AG08396 (cell line): ENCODE data around the gene MSH2.
A peak's percentile ranks its signal among the peaks of the same experiment; 100 is the strongest.
"Not testable (repeated sequence)": the region's sequence is repeated elsewhere in the genome, so short reads cannot be mapped to it uniquely, and the experiment has no call there.

ENCODE experiments used
- DNase-seq: peaks from one replicate; pipeline ENCODE4 v3.0.0; 2012; ENCODE audit warnings: low spot score, mixed read lengths

Gene MSH2

DNA sequence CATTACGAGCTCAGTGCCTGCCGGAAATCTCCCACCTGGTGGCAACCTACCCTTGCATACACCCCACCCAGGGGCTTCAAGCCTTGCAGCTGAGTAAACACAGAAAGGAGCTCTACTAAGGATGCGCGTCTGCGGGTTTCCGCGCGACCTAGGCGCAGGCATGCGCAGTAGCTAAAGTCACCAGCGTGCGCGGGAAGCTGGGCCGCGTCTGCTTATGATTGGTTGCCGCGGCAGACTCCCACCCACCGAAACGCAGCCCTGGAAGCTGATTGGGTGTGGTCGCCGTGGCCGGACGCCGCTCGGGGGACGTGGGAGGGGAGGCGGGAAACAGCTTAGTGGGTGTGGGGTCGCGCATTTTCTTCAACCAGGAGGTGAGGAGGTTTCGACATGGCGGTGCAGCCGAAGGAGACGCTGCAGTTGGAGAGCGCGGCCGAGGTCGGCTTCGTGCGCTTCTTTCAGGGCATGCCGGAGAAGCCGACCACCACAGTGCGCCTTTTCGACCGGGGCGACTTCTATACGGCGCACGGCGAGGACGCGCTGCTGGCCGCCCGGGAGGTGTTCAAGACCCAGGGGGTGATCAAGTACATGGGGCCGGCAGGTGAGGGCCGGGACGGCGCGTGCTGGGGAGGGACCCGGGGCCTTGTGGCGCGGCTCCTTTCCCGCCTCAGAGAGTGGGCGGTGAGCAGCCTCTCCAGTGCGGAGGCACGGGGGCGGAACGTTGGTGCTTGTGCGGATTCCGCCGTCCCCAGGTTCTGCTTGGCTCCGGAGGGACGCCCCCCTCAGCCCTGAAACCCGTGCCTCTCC lies at the start of gene MSH2:
Gene MSH2, plus strand, starts transcription at position 352 of the 804 bp plus-strand sequence. Its CDS starts 36 bp downstream, at position 388.
- peak; percentile 99 for DNase-seq

DNA sequence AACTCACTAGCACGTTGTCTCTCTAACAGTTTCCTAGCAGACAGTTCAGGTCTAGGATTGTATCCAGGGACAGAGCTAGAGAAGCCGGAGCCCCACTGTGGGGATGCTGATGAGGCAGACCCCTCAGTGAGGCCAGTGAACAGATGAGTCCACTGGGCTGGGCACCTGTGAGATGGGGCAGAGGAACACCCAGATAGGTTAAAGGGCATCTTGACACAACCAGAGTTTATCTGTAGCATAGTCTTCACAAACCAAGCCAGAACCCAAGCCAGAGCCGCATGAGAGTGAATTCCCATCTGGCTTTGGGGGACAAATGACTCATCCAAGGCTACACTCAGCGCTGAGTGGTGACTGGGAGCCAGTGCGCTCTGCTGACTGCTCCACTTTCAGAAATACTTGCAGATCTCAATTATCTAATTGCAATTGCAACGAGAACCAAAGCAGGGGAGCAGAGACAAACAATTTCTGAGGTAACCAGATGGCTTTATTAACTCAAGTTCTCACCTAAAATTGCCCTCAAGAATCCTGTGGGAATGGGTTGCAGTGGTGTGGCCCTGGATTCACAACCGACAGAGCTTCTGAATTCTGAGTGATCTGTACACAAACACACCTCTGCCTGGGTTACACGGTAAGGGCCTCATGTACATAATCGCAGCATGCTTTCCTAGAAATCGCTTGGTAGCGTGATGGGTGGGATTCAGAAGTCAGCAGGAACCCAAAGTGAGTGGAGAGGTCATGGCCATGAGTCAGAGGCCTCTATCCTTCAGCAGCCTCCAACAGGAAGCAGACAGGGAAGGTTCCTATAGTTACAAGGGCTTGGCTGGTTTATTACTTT lies 48.7 kb upstream of the MSH2 start:
- no peak for DNase-seq

GRCh38 chr2:47354848-47355204 lies 48.1 kb upstream of the MSH2 start:
- DNase-seq: no peak

DNA sequence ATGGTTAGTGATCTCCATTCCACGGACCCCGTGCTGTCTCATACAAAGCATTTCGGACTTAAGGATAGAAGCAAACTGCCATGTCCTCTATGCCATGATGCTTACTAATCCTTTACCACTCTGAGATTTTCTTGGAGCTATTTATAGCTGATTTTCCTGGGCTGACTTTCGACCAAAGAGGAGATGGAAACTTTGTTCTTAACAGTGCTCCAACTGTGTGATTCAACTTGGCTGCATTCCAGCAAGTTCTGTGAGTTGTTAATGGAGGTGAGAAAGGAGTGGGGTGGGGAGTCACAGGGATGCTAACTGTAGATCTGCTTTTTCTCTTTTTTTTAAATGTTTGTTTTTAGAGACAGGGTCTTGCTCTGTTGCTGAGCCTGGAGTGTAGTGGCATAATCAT lies 45.5 kb upstream of the MSH2 start:
- no peak for DNase-seq

DNA sequence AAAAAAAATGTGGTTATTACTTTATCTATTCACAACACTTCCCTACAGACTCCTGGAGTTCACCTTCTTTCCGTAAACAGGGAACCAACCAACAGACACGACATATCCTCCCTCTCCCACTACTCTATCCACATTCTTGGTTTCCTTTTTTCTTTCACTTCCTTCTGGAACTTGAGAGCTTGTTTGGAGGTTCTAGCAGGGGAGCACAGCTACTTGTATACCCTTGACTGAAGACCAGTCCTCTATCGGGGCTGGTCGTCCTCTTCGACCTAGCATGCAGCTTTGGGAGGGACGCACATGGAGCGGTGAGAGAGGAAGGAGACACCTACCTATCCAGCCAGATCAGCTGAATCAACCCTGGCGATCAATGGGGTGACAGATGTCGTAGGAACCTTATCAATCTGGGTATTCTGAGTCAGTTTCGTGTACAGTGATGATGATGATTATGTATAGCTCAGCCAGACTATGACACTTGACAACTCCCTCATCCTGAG lies 43.5 kb upstream of the MSH2 start:
- DNase-seq: no peak

DNA sequence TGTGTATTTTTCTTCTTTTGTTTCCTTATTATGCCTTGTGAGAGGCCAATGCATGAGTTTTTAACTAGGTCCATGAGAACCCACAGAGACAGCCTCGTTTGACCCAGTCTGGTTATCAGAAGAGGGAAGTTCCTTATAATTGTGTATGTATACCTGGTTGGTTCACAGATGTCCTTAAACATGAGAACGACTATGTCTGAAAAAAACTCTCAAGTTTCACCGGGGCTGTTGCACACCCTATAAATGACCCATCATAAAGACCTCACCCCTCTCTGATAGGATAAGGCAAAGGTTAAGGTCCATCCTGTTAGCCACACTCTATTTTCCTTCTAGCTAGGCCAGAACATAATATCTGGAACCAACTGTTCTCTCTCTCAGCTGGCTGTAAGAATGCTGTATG lies 42.7 kb upstream of the MSH2 start:
- no peak for DNase-seq

DNA sequence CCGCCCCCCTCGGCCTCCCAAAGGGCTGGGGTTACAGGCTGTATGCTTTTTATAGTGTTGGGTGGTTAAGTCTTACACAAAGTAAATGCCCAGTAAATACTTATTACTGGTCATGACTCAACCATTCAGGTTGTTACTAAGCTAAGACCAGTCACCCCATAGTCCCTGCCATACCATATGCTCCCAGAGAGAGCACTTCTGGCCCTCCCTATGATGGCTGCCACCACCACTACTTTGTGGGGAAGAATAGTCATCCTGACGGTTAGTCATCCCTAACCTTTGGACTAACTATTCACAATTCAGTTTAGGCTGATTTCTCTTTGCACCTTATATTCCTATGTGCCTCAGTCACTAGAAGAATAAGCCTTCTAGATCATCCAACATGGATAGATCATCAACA lies 42.0 kb upstream of the MSH2 start:
- peak; percentile 83 for DNase-seq

- DNase-seq: not testable (repeated sequence)
Observed at GRCh38 chr2:47361505-47362229, 41.3 kb upstream of the MSH2 start.

DNA sequence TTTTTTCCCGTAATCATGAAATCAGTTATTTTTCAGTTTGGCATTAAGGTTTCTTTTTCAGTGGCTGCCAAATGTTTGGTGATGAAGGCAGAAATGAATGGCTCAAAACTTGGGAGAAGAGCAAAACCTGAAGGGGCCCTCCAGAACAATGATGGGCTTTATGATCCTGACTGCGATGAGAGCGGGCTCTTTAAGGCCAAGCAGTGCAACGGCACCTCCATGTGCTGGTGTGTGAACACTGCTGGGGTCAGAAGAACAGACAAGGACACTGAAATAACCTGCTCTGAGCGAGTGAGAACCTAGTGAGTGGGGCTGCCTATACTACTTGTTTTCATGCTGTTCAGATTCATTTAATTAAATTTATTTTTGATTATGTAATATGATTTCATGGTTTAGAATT lies 29.2 kb upstream of the MSH2 start:
- no peak for DNase-seq

GRCh38 chr2:47375307-47375706 lies 27.6 kb upstream of the MSH2 start:
- no peak for DNase-seq

GRCh38 chr2:47379384-47379783 lies 23.6 kb upstream of the MSH2 start:
- DNase-seq: no peak

DNA sequence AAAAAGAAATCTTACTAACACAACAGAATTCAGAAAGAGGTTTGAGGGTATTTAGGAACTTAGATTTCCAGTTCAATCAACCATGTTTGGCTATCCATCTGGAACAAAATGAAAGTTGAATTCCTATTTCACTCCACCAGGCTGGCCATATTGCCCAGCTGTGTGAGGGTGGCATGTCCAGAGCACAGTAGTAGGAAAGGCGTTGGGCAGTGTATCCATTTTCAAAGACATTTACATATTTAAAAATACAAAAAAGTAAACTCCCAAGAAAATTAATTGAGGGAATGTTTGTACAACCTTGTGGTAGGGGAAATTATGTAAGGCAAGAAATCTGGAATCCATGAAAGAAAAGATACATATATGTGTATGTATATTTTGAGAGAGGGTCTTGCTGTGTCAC lies 21.5 kb upstream of the MSH2 start:
- no peak for DNase-seq

DNA sequence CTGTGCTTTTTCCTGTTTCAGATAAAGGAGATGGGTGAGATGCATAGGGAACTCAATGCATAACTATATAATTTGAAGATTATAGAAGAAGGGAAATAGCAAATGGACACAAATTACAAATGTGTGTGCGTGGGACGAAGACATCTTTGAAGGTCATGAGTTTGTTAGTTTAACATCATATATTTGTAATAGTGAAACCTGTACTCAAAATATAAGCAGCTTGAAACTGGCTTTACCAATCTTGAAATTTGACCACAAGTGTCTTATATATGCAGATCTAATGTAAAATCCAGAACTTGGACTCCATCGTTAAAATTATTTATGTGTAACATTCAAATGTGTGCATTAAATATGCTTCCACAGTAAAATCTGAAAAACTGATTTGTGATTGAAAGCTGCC lies 16.4 kb upstream of the MSH2 start:
- no peak for DNase-seq

GRCh38 chr2:47388888-47389287 lies 14.1 kb upstream of the MSH2 start:
- DNase-seq: no peak

DNA sequence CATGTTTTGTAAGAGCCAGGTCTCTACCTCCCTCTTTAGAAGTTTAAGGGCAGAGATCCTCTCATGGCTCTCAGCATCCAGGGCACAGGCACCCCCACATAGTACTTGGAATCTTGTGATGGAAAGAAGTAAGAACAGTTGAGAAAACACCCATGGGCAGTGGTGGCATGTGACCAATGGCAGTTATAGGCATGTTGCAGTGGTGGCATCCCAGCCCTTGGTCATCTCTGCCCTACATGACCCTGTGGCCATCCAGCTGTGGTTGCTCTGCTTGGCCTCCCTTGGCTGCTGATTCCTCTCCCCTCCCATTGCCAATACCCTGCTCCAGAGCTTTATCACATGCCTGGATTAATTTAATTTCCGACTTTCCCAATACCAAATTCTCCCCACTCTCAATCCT lies 13.3 kb upstream of the MSH2 start:
- no peak for DNase-seq

DNA sequence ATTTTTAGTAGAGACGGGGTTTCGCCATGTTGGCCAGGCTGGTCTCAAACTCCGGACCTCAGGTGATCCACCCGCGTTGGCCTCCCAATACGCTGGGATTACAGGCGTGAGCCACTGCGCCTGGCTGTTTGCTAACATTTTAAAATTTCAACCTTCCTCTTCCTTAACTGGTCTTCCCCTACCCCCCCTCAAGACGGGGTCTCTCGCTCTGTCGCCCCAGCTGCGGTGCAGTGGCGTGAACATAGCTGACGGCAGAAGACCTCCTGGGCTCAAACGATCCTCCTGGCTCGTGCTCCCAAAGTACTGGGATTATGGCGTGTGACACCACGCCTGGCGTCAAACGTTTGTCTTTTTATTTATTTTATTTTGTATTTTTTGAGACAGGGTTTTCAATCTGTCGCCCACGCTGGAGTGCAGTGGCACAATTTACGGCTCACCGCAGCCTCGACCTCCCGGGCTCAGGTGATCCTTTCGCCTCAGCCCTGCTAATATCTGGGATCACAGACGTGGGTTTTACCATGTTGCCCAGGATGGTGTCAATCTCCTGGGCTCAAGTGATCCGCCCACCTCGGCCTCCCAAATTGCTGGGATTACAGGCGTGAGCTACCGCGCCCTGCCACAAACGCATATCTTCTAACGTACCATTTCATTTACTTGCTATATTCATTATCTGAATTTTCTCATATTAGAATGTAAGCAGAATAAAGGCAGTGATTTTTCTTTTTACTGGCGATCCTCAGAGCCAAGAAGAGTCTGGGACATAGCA lies 984 bp upstream of the MSH2 start:
- DNase-seq: no peak

DNA sequence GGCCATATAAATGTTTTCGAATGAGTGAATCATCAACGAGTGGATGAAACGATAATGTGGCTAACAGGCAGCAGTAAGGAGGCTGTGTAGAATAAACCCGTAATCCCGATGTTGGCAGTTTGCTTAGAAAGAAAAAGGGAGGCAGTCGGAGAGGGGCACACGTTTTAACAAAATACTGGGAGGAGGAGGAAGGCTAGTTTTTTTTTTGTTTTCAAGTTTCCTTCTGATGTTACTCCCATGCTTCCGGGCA lies 476 bp upstream of the MSH2 start:
- peak; percentile 27 for DNase-seq

DNA sequence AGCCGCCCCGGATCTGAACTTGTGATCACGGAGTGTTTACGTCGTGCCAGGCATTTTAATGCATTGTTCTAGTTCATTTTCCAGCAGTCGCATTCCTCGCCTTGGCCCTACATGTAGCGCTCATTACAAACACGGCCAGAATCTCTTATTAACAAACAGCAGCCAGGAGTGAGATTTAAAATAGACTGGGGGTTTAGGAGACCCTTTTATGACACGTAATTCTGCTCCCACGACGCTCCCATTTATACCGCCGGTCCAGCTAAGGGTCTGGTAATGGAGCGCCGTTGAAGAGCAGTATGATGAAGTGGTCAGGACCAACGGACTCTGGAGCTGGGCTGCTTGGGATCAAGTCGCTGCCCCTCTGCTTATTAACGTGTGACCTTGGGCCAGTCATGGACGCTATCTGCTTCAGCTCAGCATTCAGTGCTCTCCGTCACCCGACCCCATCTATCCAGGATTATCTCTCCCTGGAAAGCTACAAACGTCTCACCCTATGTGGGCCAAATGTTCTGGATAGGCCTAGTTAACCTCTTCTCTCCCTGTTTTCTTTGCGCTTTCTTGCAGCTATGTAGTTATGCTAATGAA lies 745 bp downstream of the MSH2 start:
- DNase-seq: peak; percentile 24

DNA sequence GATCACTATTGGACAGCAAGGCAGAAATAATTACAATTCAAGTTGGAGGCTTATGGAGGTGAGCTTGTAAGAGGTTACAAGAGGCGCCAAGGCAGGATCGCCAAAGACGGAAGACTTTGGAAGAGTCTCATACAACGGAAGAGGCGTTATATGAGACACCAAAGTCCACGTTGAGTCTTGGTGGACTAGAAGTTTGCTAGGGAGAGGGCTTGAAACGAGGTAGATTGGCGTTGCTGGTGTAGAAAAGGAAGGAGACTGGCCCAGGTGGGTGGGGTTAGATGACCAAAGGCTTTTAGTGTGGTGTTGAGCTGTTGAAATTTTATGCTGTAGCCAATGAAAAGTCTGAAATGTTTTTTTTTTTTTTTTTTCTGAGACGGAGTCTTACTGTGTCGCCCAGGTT lies 1.4 kb downstream of the MSH2 start:
- DNase-seq: no peak

DNA sequence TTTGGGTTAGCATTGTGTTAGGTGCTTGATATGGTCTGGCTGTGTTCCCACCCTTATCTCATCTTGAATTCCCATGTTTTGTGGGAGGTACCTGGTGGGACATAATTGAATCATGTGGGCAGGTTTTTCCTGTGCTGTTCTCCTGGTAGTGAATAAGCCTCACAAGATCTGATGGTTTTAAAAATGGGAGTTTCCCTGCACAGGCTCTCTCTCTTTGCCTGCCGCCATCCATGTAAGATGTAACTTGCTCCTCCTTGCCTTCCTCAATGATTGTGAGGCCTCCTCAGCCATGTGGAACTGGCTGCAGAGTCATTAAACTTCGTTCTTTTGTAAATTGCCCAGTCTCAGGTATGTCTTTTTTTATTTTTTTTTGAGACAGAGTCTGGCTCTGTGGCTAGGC lies 2.8 kb downstream of the MSH2 start:
- no peak for DNase-seq

- DNase-seq: not testable (repeated sequence)
Observed at GRCh38 chr2:47406649-47407330, 3.8 kb downstream of the MSH2 start.
